SU-DHL-6 (cell line): ENCODE measurements around the gene ANKRD65.

ENCODE experiments used
- H2AFZ ChIP-seq: fragments of 200-600 bp; sonication (generic); 2 replicates; pipeline ENCODE4 v1.6.1; 2014; ENCODE audit warnings: low read depth, mild to moderate bottlenecking, moderate library complexity, mixed read lengths, antibody characterized with exemption, low read length; ENCODE audit not compliant: severe bottlenecking
- H3F3A ChIP-seq: fragments of 200-600 bp; shearing (Covaris generic); 2 replicates; pipeline ENCODE4 v1.6.0; 2016; ENCODE audit warnings: antibody characterized with exemption, mild to moderate bottlenecking; ENCODE audit not compliant: insufficient read depth
- H3K27ac ChIP-seq: fragments of 200-600 bp; sonication (generic); 2 replicates; pipeline ENCODE4 v1.5.1; 2016; ENCODE audit warnings: low read depth, mild to moderate bottlenecking, low read length, moderate library complexity, mixed read lengths
- H3K27me3 ChIP-seq: fragments of 200-600 bp; sonication (generic), shearing (Covaris generic); 2 replicates; pipeline ENCODE4 v1.6.0; 2014; ENCODE audit warnings: mild to moderate bottlenecking, low read length
- H3K36me3 ChIP-seq: fragments of 200-600 bp; sonication (generic); 2 replicates; pipeline ENCODE4 v1.6.1; 2014; ENCODE audit warnings: mild to moderate bottlenecking, low read length, mixed read lengths
- H3K4me2 ChIP-seq: fragments of 300-600, 200-600 bp; shearing (Covaris generic), sonication (generic); 2 replicates; pipeline ENCODE4 v1.6.0; 2014; ENCODE audit warnings: low read length, low read depth, mild to moderate bottlenecking; ENCODE audit not compliant: poor library complexity, severe bottlenecking
- H3K4me3 ChIP-seq: fragments of 200-600 bp; sonication (generic); 2 replicates; pipeline ENCODE4 v1.5.1; 2014; ENCODE audit warnings: antibody characterized with exemption, low read length, mild to moderate bottlenecking, mixed read lengths; ENCODE audit not compliant: insufficient read depth, poor library complexity, severe bottlenecking
- H3K79me2 ChIP-seq: fragments of 200-600 bp; sonication (generic); 2 replicates; pipeline ENCODE4 v1.6.1; 2014; ENCODE audit warnings: mild to moderate bottlenecking, low read length, moderate library complexity; ENCODE audit not compliant: insufficient read depth
- H3K9ac ChIP-seq: fragments of 200-600 bp; sonication (generic); 2 replicates; pipeline ENCODE4 v1.7.0; 2014; ENCODE audit warnings: mild to moderate bottlenecking, low read length
- H3K9me2 ChIP-seq: fragments of 200-600 bp; sonication (generic); replicated peaks from 2 replicates; pipeline ENCODE4 v1.6.1; 2014; ENCODE audit warnings: low read length; ENCODE audit not compliant: insufficient read depth
- H3K9me3 ChIP-seq: fragments of 200-600 bp; sonication (generic); 2 replicates; pipeline ENCODE4 v1.6.1; 2014; ENCODE audit warnings: low read length, mixed read lengths; ENCODE audit not compliant: insufficient read depth
- H4K20me1 ChIP-seq: fragments of 200-600 bp; sonication (generic); 2 replicates; pipeline ENCODE4 v1.6.1; 2014; ENCODE audit warnings: low read depth, mild to moderate bottlenecking, antibody characterized with exemption, low read length, moderate library complexity, mixed read lengths
- CTCF ChIP-seq: fragments of 200-600 bp; sonication (generic); IDR thresholded peaks from one replicate; pipeline ENCODE4 v1.5.1; 2017; ENCODE audit warnings: antibody characterized with exemption, mild to moderate bottlenecking, low read length, moderate library complexity; ENCODE audit not compliant: insufficient read depth, poor library complexity, severe bottlenecking
- EZH2phosphoT487 ChIP-seq: fragments of 200-600 bp; sonication (generic), shearing (Covaris generic); conservative IDR thresholded peaks from 2 replicates; pipeline ENCODE4 v1.6.1; 2018; ENCODE audit warnings: mild to moderate bottlenecking, antibody characterized with exemption, low read length, moderate library complexity, mixed read lengths

Gene ANKRD65

GRCh38 chr1:1427106-1427819 lies 6.2 kb upstream of the ANKRD65 start:
- Histone ChIP-seq H3K9me3 (no peaks in the 10 kb centered on the region), H3K9me2 (no peaks in the 10 kb centered on the region), H3K4me3 (no peak overlapping the region), H3F3A (no peaks in the 10 kb centered on the region), H4K20me1 (no peaks in the 10 kb centered on the region), H3K4me2 (no peak overlapping the region), H3K27me3 (no peaks in the 10 kb centered on the region), H3K36me3 (no peaks in the 10 kb centered on the region), H3K27ac (no peak overlapping the region), H3K9ac (no peak overlapping the region), H2AFZ (no peak overlapping the region), H3K79me2 (no peaks in the 10 kb centered on the region)
- TF ChIP-seq EZH2phosphoT487 (no peak), CTCF (no peak)

- H3K79me2 ChIP-seq = no peaks in the 10 kb centered on the region
- no peaks in the 10 kb centered on the region for H3F3A ChIP-seq
- H3K9ac ChIP-seq = no peak overlapping the region
- TF ChIP-seq EZH2phosphoT487 (no peak), CTCF (no peak)
- no peaks in the 10 kb centered on the region for H3K9me2 ChIP-seq
- no peak overlapping the region for H2AFZ ChIP-seq
- H3K36me3 ChIP-seq = no peaks in the 10 kb centered on the region
- H4K20me1 ChIP-seq = no peaks in the 10 kb centered on the region
- no peak overlapping the region for H3K4me3 ChIP-seq
- H3K27ac ChIP-seq = no peak overlapping the region
- no peaks in the 10 kb centered on the region for H3K9me3 ChIP-seq
- no peak overlapping the region for H3K4me2 ChIP-seq
- no peaks in the 10 kb centered on the region for H3K27me3 ChIP-seq
These were observed 5.5 kb upstream of the ANKRD65 start for GRCh38 chr1:1426496-1427105.

- Histone ChIP-seq H2AFZ (no peak overlapping the region), H3K27me3 (no peaks in the 10 kb centered on the region), H3F3A (no peaks in the 10 kb centered on the region), H3K9ac (no peak overlapping the region), H4K20me1 (no peaks in the 10 kb centered on the region), H3K9me2 (no peaks in the 10 kb centered on the region), H3K4me2 (no peak overlapping the region), H3K79me2 (no peaks in the 10 kb centered on the region), H3K9me3 (no peaks in the 10 kb centered on the region), H3K36me3 (no peaks in the 10 kb centered on the region), H3K27ac (no peak overlapping the region), H3K4me3 (no peak overlapping the region)
- TF ChIP-seq CTCF = no peak
- TF ChIP-seq EZH2phosphoT487 = no peak
These were observed 4.8 kb upstream of the ANKRD65 start for GRCh38 chr1:1425753-1426495.
